Measurements from ENCODE around the gene PHPT1.

GRCh38 chr9:136804509-136805206 lies 44.6 kb upstream of the PHPT1 start:
- TF ChIP-seq CTCF (IDR thresholded peaks at IDR 0.05) (no peak), POLR2A (IDR thresholded peaks at IDR 0.05) (no peak)

Measured in right lobe of liver (tissue), 4 donors.